Trophoblast cell (in vitro differentiated cells and primary cell): ENCODE measurements around the gene DSCAM.

Source experiments
- DNase-seq, 2 donors: peaks; one replicate each; pipeline ENCODE4 v3.0.0-alpha.2; 2016
- H2AFZ ChIP-seq: 2 replicates; pipeline ENCODE4 v1.6.1; 2013; ENCODE audit warnings: low read length, moderate library complexity, mild to moderate bottlenecking; ENCODE audit not compliant: insufficient read depth, poor library complexity
- H2AK5ac ChIP-seq: 2 replicates; pipeline ENCODE4 v1.6.1; 2013; ENCODE audit warnings: mild to moderate bottlenecking, low read length
- H2BK120ac ChIP-seq: 2 replicates; pipeline ENCODE4 v1.6.1; 2013; ENCODE audit warnings: low read length, mild to moderate bottlenecking, moderate library complexity; ENCODE audit not compliant: insufficient read depth, poor library complexity
- H2BK12ac ChIP-seq: 2 replicates; pipeline ENCODE4 v1.6.1; 2013; ENCODE audit warnings: mild to moderate bottlenecking, low read length, moderate library complexity
- H2BK5ac ChIP-seq: 2 replicates; pipeline ENCODE4 v1.6.1; 2013; ENCODE audit warnings: low read length, low read depth, moderate library complexity, mild to moderate bottlenecking; ENCODE audit not compliant: poor library complexity
- H3K14ac ChIP-seq: 2 replicates; pipeline ENCODE4 v1.6.1; 2013; ENCODE audit warnings: mild to moderate bottlenecking, low read length
- H3K18ac ChIP-seq: 2 replicates; pipeline ENCODE4 v1.6.1; 2013; ENCODE audit warnings: mild to moderate bottlenecking, low read length
- H3K23ac ChIP-seq: 2 replicates; pipeline ENCODE4 v1.6.1; 2013; ENCODE audit warnings: low read length
- H3K27ac ChIP-seq: 2 replicates; pipeline ENCODE4 v1.5.1; 2013; ENCODE audit warnings: low read depth, mild to moderate bottlenecking, inconsistent platforms, low read length, moderate library complexity
- H3K27me3 ChIP-seq: 2 replicates; pipeline ENCODE4 v1.6.1; 2013; ENCODE audit warnings: inconsistent platforms, mild to moderate bottlenecking, low read length, moderate library complexity; ENCODE audit not compliant: insufficient read depth
- H3K36me3 ChIP-seq, 2 experiments: 1 replicate in 1 of 2; 2 replicates in 1 of 2; pipeline ENCODE4 v1.6.1; 2013; ENCODE audit warnings: low read length in 2 of 2, mild to moderate bottlenecking in 2 of 2, moderate library complexity in 1 of 2; ENCODE audit not compliant: insufficient read depth in 2 of 2, control insufficient read depth in 1 of 2
- H3K4ac ChIP-seq: 2 replicates; pipeline ENCODE4 v1.6.1; 2013; ENCODE audit warnings: low read depth, mild to moderate bottlenecking, low read length, moderate library complexity
- H3K4me1 ChIP-seq, 2 experiments: 1 replicate in 1 of 2; 2 replicates in 1 of 2; pipeline ENCODE4 v1.6.1; 2013; ENCODE audit warnings: low read length in 2 of 2, mild to moderate bottlenecking in 2 of 2, moderate library complexity in 1 of 2; ENCODE audit not compliant: insufficient read depth in 2 of 2, control insufficient read depth in 1 of 2
- H3K4me2 ChIP-seq: 2 replicates; pipeline ENCODE4 v1.6.1; 2013; ENCODE audit warnings: inconsistent platforms, mild to moderate bottlenecking, low read length, moderate library complexity
- H3K4me3 ChIP-seq: 2 replicates; pipeline ENCODE4 v1.5.1; 2013; ENCODE audit warnings: mild to moderate bottlenecking, low read depth, low read length, inconsistent platforms
- H3K79me1 ChIP-seq: one replicate; pipeline ENCODE4 v1.6.1; 2013; ENCODE audit warnings: low read length
- H3K79me2 ChIP-seq: 2 replicates; pipeline ENCODE4 v1.6.1; 2013; ENCODE audit warnings: low read length, mild to moderate bottlenecking; ENCODE audit not compliant: control insufficient read depth, insufficient read depth, poor library complexity
- H3K9ac ChIP-seq: 2 replicates; pipeline ENCODE4 v1.6.1; 2013; ENCODE audit warnings: mild to moderate bottlenecking, low read length
- H3K9me3 ChIP-seq: 2 replicates; pipeline ENCODE4 v1.6.1; 2013; ENCODE audit warnings: low read depth, mild to moderate bottlenecking, control low read depth, inconsistent platforms, low read length; ENCODE audit not compliant: insufficient read depth
- H4K12ac ChIP-seq: 2 replicates; pipeline ENCODE4 v1.6.1; 2013; ENCODE audit warnings: low read depth, mild to moderate bottlenecking, low read length, moderate library complexity
- H4K8ac ChIP-seq: 2 replicates; pipeline ENCODE4 v1.6.1; 2013; ENCODE audit warnings: low read depth, mild to moderate bottlenecking, low read length, moderate library complexity
- H4K91ac ChIP-seq: one replicate; pipeline ENCODE4 v1.6.1; 2013; ENCODE audit warnings: low read depth, mild to moderate bottlenecking, low read length, moderate library complexity
- WGBS: extraction: QIAGEN DNeasy Blood & Tissue Kit; methylation state at CpG from one replicate; pipeline ENCODE4 v1.1.7; 2013; ENCODE audit warnings: missing lambda C conversion rate; ENCODE audit not compliant: insufficient read length, insufficient coverage; ENCODE audit errors: extremely low coverage; 5-methylcytosine and 5-hydroxymethylcytosine counted together

The DSCAM gene

GRCh38 chr21:40636026-40636425, 210.9 kb downstream of the DSCAM start:
- H3K4ac ChIP-seq = no peak overlapping the region
- no peaks in the 10 kb centered on the region for H3K27me3 ChIP-seq
- no peak overlapping the region for H3K4me3 ChIP-seq
- no peak overlapping the region for H4K91ac ChIP-seq
- peaks cover 1% of the 10 kb centered on the region for H3K9me3 ChIP-seq
- H3K23ac ChIP-seq = no peak overlapping the region
- no peak overlapping the region for H2AFZ ChIP-seq
- H2AK5ac ChIP-seq = no peak overlapping the region
- no peak overlapping the region for H2BK120ac ChIP-seq
- no peaks in the 10 kb centered on the region for H3K79me2 ChIP-seq
- no peak overlapping the region for H2BK12ac ChIP-seq
- H3K79me1 ChIP-seq = no peaks in the 10 kb centered on the region
- no peak overlapping the region for H4K12ac ChIP-seq
- no peak overlapping the region for H3K14ac ChIP-seq
- H4K8ac ChIP-seq = no peak overlapping the region
- no peak overlapping the region for H3K4me2 ChIP-seq
- peaks cover 0 to under 1% of the 10 kb centered on the region in 2 experiments for H3K4me1 ChIP-seq
- H2BK5ac ChIP-seq = no peak overlapping the region
- no peak overlapping the region for H3K18ac ChIP-seq
- H3K9ac ChIP-seq = no peak overlapping the region
- no peak overlapping the region for H3K27ac ChIP-seq
- no CpG with 5 or more reads among the region's 9 CpGs for WGBS
- DNase-seq = no peak
- no peaks in the 10 kb centered on the region for H3K36me3 ChIP-seq

GRCh38 chr21:40635391-40635790, 211.6 kb downstream of the DSCAM start:
- Histone ChIP-seq H3K14ac (no peak overlapping the region), H4K12ac (no peak overlapping the region), H3K9ac (no peak overlapping the region), H3K36me3 (no peaks in the 10 kb centered on the region), H3K23ac (no peak overlapping the region), H2AFZ (no peak overlapping the region), H2AK5ac (no peak overlapping the region), H2BK5ac (no peak overlapping the region), H3K27me3 (no peaks in the 10 kb centered on the region), H3K79me2 (no peaks in the 10 kb centered on the region), H3K4me1 (peaks cover 0 to 2% of the 10 kb centered on the region in 2 experiments), H3K4ac (no peak overlapping the region), H3K9me3 (peaks cover 1% of the 10 kb centered on the region), H3K4me2 (no peak overlapping the region), H4K8ac (no peak overlapping the region), H3K18ac (no peak overlapping the region), H2BK120ac (no peak overlapping the region), H3K27ac (no peak overlapping the region), H3K4me3 (no peak overlapping the region), H4K91ac (no peak overlapping the region), H3K79me1 (no peaks in the 10 kb centered on the region), H2BK12ac (no peak overlapping the region)
- WGBS = no CpG with 5 or more reads among the region's 4 CpGs
- no peak for DNase-seq

- no peaks in the 10 kb centered on the region for H3K36me3 ChIP-seq
- no CpG with 5 or more reads among the region's 6 CpGs for WGBS
Observed at GRCh38 chr21:40634141-40634540, 212.8 kb downstream of the DSCAM start.

DNA sequence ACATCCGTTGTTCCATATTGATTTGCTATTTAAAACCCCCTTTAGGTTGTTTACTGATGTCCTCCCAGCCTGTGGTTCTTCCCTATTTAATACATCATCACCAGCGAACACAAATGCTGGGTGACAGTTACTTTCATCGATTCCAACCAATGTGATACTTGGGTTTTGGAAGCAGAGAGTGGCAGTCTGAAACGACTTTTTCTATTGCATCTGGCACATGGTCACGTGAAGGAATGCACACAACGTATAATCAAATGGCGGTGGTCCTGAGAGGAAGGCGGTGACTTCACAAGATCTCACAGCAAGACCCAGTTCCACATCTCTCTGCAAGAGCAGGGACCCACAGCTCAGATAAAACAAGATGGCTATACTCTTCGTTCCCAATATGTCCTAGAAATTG, 213.9 kb downstream of the DSCAM start:
- no peak overlapping the region for H2AFZ ChIP-seq
- H3K18ac ChIP-seq = no peak overlapping the region
- no peak overlapping the region for H3K4me3 ChIP-seq
- H2BK12ac ChIP-seq = no peak overlapping the region
- H3K9me3 ChIP-seq = peaks cover 1% of the 10 kb centered on the region
- no peaks in the 10 kb centered on the region for H3K27me3 ChIP-seq
- no peak overlapping the region for H4K91ac ChIP-seq
- WGBS = no CpG with 5 or more reads among the region's 9 CpGs
- no peak overlapping the region for H2AK5ac ChIP-seq
- no peak overlapping the region for H3K4me2 ChIP-seq
- no peaks in the 10 kb centered on the region for H3K36me3 ChIP-seq
- no peaks in the 10 kb centered on the region for H3K79me1 ChIP-seq
- H3K4me1 ChIP-seq = peaks cover 0 to 2% of the 10 kb centered on the region in 2 experiments
- no peak overlapping the region for H3K9ac ChIP-seq
- no peak overlapping the region for H2BK120ac ChIP-seq
- no peak overlapping the region for H3K14ac ChIP-seq
- H2BK5ac ChIP-seq = no peak overlapping the region
- H4K12ac ChIP-seq = no peak overlapping the region
- no peak for DNase-seq
- no peak overlapping the region for H3K23ac ChIP-seq
- H3K27ac ChIP-seq = no peak overlapping the region
- no peak overlapping the region for H3K4ac ChIP-seq
- H3K79me2 ChIP-seq = no peaks in the 10 kb centered on the region
- H4K8ac ChIP-seq = no peak overlapping the region

More at GRCh38 chr21:40634141-40634540, 212.8 kb downstream of the DSCAM start:
- Histone ChIP-seq H3K9ac (no peak overlapping the region), H3K27me3 (no peaks in the 10 kb centered on the region), H4K91ac (no peak overlapping the region), H3K4ac (no peak overlapping the region), H3K9me3 (peaks cover 1% of the 10 kb centered on the region), H4K8ac (no peak overlapping the region), H2BK12ac (no peak overlapping the region), H3K4me2 (no peak overlapping the region), H2AFZ (no peak overlapping the region), H4K12ac (no peak overlapping the region), H2BK5ac (no peak overlapping the region), H3K14ac (no peak overlapping the region), H3K4me1 (peaks cover 0 to 2% of the 10 kb centered on the region in 2 experiments), H3K18ac (no peak overlapping the region), H3K27ac (no peak overlapping the region), H2BK120ac (no peak overlapping the region), H3K79me1 (no peaks in the 10 kb centered on the region), H3K4me3 (no peak overlapping the region), H3K23ac (no peak overlapping the region), H3K79me2 (no peaks in the 10 kb centered on the region), H2AK5ac (no peak overlapping the region)
- no peak for DNase-seq
